Hepatic stellate cell (primary cell): Measurements from ENCODE around the gene MSMO1.
"Not testable (repeated sequence)": the region's sequence is repeated elsewhere in the genome, so short reads cannot be mapped to it uniquely, and the experiment has no call there.

Experiments used
- DNase-seq: peaks from one replicate; pipeline ENCODE4 v3.0.0; 2011; ENCODE audit warnings: low spot score

MSMO1 gene

DNA sequence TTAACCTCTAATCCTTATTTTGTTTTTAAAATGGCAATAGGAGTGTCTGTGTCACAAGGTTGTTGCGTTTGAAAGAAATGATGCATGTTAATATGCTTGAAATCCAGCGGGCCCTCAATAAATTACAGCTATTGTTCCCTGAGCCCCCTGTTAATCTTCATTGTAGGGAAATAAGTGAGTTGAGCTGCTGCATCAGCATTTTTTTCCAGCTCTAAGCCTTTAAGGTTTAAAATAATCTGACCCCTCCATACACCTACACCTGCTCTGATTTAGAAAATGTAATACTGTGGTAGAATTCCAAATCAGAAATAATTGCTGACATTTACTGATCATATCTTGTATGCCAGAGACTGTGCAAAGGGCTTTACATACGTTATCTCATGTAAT, 2.6 kb upstream of the MSMO1 start:
- DNase-seq = no peak

- peak; percentile 22 for DNase-seq
Observed at GRCh38 chr4:165325732-165326512, 1.5 kb upstream of the MSMO1 start.

- peak; percentile 7 for DNase-seq
Observed at GRCh38 chr4:165326831-165327210, 648 bp upstream of the MSMO1 start.

DNA sequence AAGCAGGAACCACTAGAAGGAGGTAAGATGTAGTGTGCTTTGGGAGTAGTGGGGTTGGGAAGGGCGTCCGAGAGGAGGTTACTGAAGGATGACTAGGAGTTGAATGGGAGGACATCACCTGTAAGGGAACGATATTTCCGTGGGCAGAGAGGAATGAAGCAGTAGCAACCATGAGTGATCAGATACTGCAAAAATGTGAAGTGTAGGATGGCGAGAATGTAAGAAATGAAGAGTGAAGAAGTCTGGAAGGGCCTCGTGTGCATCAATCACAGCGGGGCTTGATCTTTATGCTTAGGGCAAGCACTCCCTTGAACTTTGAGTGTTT, 594 bp downstream of the MSMO1 start:
- no peak for DNase-seq

GRCh38 chr4:165328708-165329107, 1.2 kb downstream of the MSMO1 start:
- DNase-seq = no peak

- DNase-seq = no peak
Observed at GRCh38 chr4:165330071-165330470, 2.6 kb downstream of the MSMO1 start.

- DNase-seq = no peak
Observed at GRCh38 chr4:165330666-165331065, 3.2 kb downstream of the MSMO1 start.

DNA sequence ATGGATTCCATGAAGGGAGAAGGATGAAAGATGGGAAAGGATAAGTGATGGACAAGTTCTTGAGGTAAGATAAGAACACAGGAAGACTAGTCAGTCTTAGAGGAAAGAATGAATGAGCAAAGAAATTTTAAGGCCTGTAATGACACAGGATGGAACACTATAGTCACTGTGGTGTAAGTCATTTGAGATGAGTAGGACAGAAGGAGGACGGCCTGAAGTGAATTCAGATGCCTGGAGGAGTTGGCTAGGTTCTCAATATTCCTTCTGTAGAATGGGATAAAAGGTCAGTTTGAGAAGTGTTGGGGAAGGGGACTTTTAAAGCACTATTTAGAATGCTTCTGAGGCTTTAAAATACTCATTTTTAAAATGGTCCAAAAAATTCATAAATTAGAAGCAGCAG, 3.9 kb downstream of the MSMO1 start:
- no peak for DNase-seq

- DNase-seq = no peak
Observed at GRCh38 chr4:165331823-165332222, 4.4 kb downstream of the MSMO1 start.

GRCh38 chr4:165332502-165332901, 5.0 kb downstream of the MSMO1 start:
- DNase-seq = no peak

- DNase-seq = no peak
Observed at GRCh38 chr4:165335163-165335703, 7.8 kb downstream of the MSMO1 start.

DNA sequence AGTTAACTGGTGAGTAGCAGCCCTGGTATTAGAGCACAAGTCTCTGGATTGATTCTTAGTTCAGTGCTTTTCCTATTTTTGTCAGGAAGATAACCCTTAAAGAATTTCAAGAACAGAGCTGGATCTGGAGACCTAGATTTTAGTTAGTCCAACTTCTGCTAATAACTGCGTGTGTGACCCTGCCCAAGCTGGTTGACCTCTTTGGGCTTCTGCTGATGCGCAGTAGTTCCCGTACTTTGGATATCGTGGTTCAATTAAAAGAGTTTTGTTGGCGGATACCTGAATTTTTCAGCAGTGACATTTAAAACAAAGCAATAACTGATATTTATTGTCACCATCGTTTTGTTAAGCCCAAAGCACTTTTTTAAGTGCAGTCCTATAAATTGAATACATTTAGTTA, 9.3 kb downstream of the MSMO1 start:
- no peak for DNase-seq

GRCh38 chr4:165342340-165342739, 14.9 kb downstream of the MSMO1 start:
- not testable (repeated sequence) for DNase-seq

DNA sequence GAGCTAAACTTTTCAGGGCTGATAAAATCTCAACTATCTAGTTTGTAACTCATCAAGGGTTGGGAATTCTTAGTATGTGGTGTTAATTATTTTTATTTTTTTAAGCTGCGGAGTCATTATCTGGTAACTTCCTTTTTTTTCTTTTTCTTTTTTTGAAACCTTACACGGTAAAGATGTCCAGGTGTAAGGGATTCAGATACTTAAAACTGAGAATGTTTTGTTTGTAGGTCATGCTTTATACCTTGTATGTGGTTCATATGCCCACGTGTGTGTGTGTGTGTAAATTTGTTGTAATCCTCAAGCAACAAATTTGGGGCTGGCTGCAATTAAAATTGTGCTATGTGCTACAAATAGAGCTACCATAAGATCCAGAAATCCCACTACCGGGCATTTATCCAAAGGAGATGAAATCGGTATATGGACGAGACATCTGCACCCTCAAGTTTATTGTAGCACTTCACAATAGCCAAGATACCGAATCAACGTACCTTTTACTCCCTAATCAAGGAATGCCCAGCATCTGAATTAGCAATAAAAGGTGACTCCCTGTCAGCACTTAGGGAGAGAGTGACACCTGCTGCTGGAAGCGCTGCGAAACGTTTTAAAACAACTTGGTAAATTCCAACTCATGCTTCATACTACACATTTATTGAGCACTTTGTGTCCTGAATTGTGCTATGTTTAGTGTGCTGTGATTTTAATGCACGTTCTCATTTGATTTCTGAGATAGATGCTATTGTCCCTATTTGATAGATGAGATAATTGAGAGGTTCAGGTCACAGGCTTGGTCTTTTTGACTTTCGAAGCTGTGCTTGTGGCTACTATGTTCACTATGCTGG, 16.1 kb downstream of the MSMO1 start:
- no peak for DNase-seq

- no peak for DNase-seq
Observed at GRCh38 chr4:165345666-165346417, 18.4 kb downstream of the MSMO1 start.

DNA sequence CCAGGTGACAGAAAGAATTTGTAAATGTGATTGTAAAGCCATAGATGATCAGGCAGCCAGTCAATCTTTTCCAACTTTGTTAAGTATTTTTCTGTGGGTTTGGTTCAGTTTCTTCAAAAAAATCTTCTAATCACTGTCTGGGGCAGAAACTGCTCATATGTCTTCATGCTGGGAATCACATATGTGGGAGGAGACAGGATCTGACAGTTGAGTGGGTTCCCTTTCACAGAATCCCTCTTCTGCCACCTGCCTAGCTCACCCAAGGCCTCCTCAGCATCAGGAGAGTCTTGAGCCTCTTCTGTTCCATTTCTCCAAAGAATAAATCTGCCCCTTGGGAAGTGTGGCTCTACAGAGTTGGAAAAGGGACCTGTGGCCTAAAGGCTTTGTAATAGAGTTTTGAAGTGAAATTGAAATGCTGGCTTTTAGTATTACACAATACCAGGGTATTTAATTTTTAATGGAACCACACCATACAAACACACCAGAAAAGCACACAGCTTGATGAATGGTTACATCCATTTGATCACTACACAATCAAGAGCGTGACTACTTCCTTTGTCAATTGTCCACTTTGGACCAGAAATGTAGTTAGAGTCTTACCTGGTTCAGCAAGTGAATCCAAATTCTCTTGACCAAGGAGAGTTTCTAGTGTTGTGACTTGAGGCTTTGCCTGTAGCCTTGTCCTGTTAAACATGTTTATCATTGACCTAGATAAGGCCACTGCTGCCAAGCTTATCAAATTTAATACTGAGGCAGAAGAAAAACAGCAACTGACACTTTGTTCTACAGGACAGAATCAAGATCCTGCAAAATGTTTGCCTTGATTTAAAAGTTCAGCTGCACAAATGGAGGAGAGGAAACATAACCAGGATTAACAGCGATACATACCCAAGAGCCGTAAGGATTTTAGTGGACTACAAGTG, 20.4 kb downstream of the MSMO1 start:
- no peak for DNase-seq

DNA sequence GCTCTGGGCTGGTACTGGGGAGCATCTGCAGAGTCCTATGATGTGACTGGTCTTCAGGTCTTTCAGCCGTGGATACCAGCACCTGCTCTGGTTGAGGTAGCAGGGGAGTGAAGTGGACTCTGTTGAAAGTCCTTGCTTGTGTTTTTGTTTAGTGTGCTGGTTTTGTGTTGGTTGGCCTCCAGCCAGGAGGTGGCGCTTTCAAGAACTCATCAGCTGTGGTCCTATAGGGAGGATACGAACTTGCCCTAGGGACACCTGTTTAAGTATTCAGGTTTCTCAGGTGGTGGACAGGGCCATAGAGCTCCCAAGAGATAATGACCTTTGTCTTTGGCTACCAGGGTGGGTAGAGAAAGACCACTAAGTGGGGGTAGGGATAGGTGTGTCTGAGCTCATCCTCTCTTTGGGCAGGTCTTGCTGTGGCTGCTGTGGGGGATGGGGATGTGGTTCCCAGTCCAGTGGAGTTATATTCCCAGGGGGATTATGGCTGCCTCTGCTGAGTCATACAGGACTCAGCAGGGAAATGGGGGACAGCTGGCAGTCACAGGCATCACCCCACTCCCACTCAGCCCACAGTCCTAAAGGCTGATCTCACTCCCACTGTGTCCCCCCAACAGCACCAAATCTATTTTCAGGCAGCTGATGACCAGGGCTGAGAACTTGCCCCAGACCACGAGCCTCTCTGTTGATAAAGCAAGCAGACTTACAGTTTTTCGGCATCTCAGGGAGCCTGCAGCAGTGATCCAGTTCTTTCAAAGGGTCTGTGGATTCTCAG, 24.1 kb downstream of the MSMO1 start:
- DNase-seq = no peak

- DNase-seq = peak; percentile 4
Observed at GRCh38 chr4:165355900-165356300, 28.4 kb downstream of the MSMO1 start.

GRCh38 chr4:165359506-165359905, 32.0 kb downstream of the MSMO1 start:
- no peak for DNase-seq

GRCh38 chr4:165360041-165360695, 32.7 kb downstream of the MSMO1 start:
- no peak for DNase-seq
